Endometrium (tissue), 2 donors: ENCODE data around the gene PROKR1.
"Not testable (repeated sequence)": the region's sequence is repeated elsewhere in the genome, so short reads cannot be mapped to it uniquely, and the experiment has no call there.

Source experiments
- FAIRE-seq: peaks from 2 replicates; lab custom pipeline; 2012; peaks lifted over from hg19 to GRCh38; lab: Jason Lieb, UNC
- donor health status: control.
- donor health status: control.

PROKR1 gene

GRCh38 chr2:68658266-68658665 is 14.9 kb downstream of the PROKR1 start:
- FAIRE-seq = no peak

DNA sequence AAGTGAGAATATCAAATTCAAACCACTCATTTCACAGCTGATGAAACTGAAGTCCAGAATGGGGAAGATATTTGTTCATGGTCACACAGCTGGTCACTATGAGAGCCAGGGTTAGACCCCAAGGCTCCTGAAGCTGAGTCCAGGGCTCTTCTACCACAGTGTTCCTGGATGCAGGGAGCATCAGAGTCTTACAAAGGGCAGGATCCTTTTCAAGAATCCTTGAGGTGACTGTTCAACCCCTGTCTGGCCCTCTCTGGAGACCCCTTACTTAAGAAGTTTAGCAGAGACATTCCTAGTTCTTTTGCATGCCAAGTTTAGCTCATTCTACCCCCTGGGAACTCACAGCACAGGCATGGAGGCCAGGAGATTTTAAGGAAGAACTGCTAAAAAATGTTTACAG is 15.7 kb downstream of the PROKR1 start:
- FAIRE-seq = no peak

DNA sequence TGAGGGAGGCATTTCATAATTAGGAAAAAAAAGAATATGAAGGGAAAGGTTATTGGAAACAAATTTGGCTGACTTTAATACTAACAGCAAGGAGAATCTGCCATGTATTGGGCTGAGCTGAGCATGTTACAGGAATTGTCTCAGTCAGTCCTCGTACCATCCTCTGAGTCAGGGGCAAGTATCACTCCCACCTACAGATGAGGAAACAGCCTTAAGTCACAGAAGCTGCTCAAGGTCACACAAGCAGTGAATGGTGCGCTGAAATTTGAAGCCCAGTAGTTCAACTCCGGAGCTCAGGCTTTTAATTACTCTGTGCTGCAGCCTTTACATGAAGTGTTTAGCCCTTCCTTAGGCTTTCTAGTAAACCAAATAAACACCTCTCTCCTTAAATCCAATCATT is 17.3 kb downstream of the PROKR1 start:
- FAIRE-seq = no peak

DNA sequence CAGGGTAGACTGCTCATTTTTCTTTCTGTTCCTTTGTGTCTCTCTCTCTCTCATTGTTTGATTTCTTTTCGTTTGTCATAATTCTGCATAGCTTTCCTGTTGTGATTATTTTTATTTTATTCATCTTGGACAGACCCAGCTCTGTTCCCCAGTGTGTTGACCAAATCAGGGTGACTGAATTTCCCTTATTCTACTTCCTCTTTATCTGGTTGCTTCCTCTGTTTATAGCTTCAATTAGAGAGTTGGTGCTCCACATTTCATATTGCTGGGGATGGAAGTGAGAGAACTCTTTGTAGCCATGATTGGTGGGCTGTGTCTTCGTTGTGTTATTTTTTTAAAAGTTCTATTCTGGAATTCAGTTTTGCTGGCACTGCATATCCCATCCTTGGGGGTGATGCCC is 19.1 kb downstream of the PROKR1 start:
- FAIRE-seq = no peak

GRCh38 chr2:68663371-68664156 is 20.2 kb downstream of the PROKR1 start:
- FAIRE-seq = no peak

DNA sequence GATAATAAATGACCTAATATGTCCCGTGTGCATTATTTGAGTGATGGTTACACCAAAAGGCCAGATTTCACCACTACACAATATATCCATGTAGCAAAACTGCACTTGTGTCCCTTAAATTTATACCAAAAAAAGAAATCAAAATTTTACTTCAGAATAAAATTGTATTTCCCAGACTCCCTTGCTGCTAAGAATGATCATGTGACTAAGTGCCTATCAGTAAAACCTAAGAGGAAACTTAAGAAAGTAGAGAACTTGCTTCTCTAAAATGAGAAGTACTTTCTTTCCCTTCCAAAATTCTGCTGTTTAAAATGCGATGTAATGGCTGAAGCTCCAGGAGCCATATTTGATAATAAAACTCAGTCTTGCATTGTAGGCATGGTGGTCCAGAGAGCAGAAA is 24.0 kb downstream of the PROKR1 start:
- no peak for FAIRE-seq

- FAIRE-seq = no peak
These were observed 26.3 kb downstream of the PROKR1 start for GRCh38 chr2:68669651-68670050.

DNA sequence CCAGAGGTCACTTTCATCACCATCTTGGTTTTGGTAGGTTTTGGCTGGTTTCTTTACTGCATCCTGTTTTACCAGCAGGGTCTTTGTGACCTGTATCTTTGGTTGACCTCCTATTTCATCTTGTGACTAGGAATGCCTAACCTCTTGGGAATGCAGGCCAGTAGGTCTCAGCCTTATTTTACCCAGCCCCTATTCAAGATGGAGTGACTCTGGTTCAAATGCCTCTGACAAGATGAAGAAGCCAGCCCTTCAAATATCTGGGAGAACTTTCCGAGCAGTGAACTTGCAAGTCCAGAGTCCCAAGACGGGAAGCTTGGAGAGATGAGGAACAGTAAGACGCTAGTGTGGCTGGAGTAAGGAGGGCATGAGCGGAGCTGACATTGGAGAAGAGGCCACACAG is 28.6 kb downstream of the PROKR1 start:
- FAIRE-seq = no peak

DNA sequence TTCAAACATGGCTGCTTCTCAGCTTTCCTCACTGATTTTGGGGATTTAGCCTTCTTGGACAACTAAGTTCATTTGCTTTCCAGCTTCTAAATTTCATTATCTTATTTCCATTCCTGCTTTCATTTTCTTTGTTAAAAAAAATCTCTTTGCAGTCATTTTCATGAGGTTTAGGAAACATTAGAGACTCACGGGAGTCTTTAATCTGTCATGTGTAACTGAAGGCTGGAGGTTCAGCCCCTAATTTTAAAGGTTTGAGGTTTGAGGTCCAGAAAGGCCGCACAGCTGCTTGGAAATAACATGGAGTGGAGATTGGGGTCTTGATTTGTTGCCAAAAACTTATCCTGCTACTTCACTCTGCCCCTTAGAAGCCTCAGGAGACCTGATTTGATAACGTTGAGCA is 30.3 kb downstream of the PROKR1 start:
- FAIRE-seq = no peak

DNA sequence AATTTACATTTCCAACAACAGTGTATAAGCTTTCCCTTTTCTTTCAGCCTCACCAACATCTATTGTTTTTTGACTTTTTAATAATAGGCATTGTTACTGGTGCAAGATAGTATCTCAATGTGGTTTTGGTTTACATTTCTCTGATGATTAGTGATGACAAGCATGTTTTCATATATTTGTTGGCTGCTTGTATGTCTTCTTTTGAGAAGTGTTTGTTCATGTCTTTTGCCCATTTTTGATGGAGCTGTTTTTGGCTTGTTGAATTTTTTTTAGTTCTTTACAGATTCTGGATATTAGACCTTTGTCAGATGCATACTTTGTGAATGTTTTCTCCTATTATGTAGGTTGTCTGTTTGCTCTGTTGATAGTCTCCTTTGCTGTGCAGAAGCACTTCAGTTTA is 32.1 kb downstream of the PROKR1 start:
- no peak for FAIRE-seq

DNA sequence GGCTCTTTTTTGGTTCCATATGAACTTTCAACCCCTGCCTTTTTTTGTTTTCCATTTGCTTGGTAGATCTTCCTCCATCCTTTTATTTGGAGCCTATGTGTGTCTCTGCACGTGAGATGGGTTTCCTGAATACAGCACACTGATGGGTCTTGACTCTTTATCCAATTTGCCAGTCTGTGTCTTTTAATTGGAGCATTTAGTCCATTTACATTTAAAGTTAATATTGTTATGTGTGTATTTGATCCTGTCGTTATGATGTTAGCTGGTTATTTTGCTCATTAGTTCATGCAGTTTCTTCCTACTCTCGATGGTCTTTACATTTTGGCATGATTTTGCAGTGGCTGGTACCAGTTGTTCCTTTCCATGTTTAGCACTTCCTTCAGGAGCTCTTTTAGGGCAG is 34.5 kb downstream of the PROKR1 start:
- not testable (repeated sequence) for FAIRE-seq

- FAIRE-seq = not testable (repeated sequence)
These were observed 36.0 kb downstream of the PROKR1 start for GRCh38 chr2:68679166-68679916.

GRCh38 chr2:68679917-68680267 is 36.5 kb downstream of the PROKR1 start:
- FAIRE-seq = not testable (repeated sequence)

- no peak for FAIRE-seq
These were observed 40.8 kb downstream of the PROKR1 start for GRCh38 chr2:68684197-68684596.

GRCh38 chr2:68686178-68686577 is 42.8 kb downstream of the PROKR1 start:
- no peak for FAIRE-seq

- peak; percentile 12 for FAIRE-seq
These were observed 43.6 kb downstream of the PROKR1 start for GRCh38 chr2:68687018-68687417.

- FAIRE-seq = no peak
These were observed 46.5 kb downstream of the PROKR1 start for GRCh38 chr2:68689553-68690537.

DNA sequence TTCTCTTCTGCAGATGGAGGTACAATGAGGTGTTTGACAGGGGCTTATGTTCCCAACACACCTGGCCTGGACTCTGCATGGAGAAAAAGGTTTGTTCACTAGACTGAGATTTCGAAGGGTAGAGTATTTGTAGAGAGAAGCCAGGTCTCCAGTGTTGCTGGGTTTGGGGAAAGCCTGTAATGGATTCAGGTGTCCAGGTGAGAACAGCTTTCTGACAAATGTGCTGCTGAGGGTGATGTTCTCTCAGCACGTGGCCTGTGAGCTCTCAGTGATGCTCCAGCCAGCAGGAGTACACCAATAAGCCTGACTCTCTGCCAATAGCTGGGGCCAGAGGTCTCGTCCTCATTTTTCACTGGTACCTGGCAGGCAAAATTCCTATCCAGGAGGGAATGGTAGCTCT is 47.5 kb downstream of the PROKR1 start:
- FAIRE-seq = no peak

DNA sequence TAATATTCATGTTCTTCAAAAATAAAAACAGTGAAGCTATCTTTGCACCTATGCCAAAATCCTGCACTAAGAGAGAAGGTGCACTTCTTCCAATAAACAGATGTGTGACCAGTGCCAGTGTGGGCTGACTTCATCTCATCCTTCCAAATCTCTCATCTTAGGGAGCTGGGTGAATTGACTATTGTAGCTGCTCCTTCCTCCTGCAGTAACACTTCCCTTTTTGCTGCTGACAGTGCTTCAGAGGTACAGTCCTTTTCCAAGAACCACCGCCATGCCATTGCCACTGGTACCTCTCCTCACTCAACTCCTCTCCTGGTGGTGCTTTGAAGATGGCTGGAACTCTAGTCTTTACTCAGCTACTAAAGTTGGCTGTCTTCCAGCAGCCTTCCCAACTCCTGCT is 49.1 kb downstream of the PROKR1 start:
- no peak for FAIRE-seq

DNA sequence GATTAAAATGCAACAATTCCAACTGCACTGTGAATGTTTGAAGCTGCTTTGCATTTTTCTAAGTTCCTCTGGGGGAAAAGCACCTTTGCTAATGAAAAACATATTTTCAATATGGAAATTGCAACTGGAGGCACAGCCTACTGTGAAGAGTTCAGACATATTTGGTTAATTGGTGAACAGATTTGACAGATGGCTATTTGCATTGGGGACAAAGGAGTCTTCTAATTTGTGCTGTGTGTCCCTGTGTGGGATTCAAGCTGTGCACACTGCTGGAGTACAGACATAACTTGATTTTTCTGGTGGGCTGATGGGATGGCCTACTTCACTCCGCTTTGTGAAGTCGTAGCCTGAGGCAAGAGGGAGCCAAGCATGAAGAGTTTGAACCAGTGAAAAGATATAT is 50.6 kb downstream of the PROKR1 start:
- no peak for FAIRE-seq

DNA sequence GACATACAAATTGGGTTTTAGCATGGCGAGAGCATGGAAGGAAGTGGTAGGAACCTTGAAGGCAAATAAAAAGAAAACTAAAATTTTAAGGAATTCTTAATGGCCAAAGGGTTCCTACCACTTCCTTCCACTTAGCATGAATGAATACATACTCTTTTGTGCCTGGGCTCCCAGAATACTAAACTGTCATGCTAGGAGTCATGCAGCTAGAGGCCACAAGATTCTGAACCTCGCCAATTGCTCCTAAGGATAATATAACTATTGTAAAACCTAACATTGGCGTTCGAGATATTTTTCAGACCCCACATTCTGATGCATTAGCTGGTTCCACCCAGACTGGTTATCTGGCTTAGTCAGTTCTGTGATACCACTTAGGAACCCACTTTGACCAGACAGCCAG is 52.6 kb downstream of the PROKR1 start:
- no peak for FAIRE-seq

DNA sequence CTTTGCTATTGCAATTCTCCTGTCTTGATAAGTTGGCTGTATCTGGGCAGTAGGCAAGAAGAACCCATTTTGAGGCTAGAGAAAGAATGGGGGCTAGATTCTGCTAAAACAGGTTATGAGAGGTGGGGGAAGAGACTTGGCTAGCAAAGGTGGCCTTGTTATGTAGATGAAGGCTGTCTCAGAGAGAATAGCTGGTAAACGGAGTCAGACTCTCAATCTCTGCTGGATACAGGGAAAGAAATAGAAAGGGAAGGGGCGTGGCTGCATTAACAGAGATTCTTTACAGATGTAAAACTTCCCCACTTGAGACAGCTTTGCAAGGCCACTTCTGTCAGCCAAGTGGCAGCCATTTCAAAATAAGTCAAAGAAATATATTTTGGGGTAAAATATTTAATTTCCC is 53.2 kb downstream of the PROKR1 start:
- FAIRE-seq = no peak
